Fibroblast of lung (primary cell): ENCODE data around the gene PHF8. TPM values are rescaled to one million over a fixed set of nuclear protein-coding genes. Genes with fewer than 3 reads are reported as not detected.
A peak's percentile ranks its signal among the peaks of the same experiment; 100 is the strongest.

Source experiments
- DNase-seq, 2 donors: peaks; one replicate each; pipeline versions ENCODE4 v3.0.0 to v3.0.0-alpha.2; 2010; ENCODE audit warnings: low read depth in 2 of 2
- H2AFZ ChIP-seq: 2 replicates; pipeline ENCODE4 v1.5.1; 2012; ENCODE audit warnings: low read length, control low read depth, inconsistent platforms
- H3K27ac ChIP-seq: 2 replicates; pipeline ENCODE4 v1.5.1; 2011; ENCODE audit warnings: low read length, control low read depth; ENCODE audit not compliant: insufficient read depth
- H3K27me3 ChIP-seq: 2 replicates; pipeline ENCODE4 v1.5.1; 2011; ENCODE audit warnings: mild to moderate bottlenecking, low read length; ENCODE audit not compliant: control insufficient read depth, insufficient read depth
- H3K36me3 ChIP-seq: 2 replicates; pipeline ENCODE4 v1.5.1; 2011; ENCODE audit warnings: low read length; ENCODE audit not compliant: control insufficient read depth, insufficient read depth
- H3K4me1 ChIP-seq: 2 replicates; pipeline ENCODE4 v1.5.1; 2011; ENCODE audit warnings: low read length; ENCODE audit not compliant: control insufficient read depth, insufficient read depth; ENCODE audit errors: extremely low read depth
- H3K4me2 ChIP-seq: 2 replicates; pipeline ENCODE4 v1.5.1; 2011; ENCODE audit warnings: low read length, control low read depth; ENCODE audit not compliant: insufficient read depth; ENCODE audit errors: extremely low read depth
- H3K4me3 ChIP-seq, 4 experiments: fragments of 200-600 bp in 1 of 4; sonication (generic) in 1 of 4; replicated peaks in 1 of 4; 2 replicates each; pipeline ENCODE4 v1.5.1; 2011 to 2016; ENCODE audit warnings: low read length in 4 of 4, low read depth in 3 of 4, mild to moderate bottlenecking in 3 of 4, control low read depth in 2 of 4, inconsistent platforms in 1 of 4, mixed read lengths in 1 of 4; ENCODE audit not compliant: insufficient read depth in 1 of 4; ENCODE audit errors: control extremely low read depth in 1 of 4
- H3K79me2 ChIP-seq: 2 replicates; pipeline ENCODE4 v1.5.1; 2012; ENCODE audit warnings: mild to moderate bottlenecking, low read length, inconsistent platforms; ENCODE audit not compliant: control insufficient read depth, insufficient read depth
- H3K9ac ChIP-seq: 2 replicates; pipeline ENCODE4 v1.5.1; 2011; ENCODE audit warnings: mild to moderate bottlenecking, low read length, control low read depth; ENCODE audit not compliant: insufficient read depth
- H3K9me3 ChIP-seq: 2 replicates; pipeline ENCODE4 v1.5.1; 2012; ENCODE audit warnings: low read depth, low read length; ENCODE audit not compliant: control insufficient read depth, insufficient read depth
- H4K20me1 ChIP-seq: 2 replicates; pipeline ENCODE4 v1.5.1; 2011; ENCODE audit warnings: low read length; ENCODE audit not compliant: control insufficient read depth, insufficient read depth; ENCODE audit errors: extremely low read depth
- CTCF ChIP-seq, 2 donors: IDR thresholded peaks in 1 of 2; conservative IDR thresholded peaks in 1 of 2; 1 replicate in 1 of 2; 2 replicates in 1 of 2; pipeline ENCODE4 v1.5.1; 2011 to 2012; ENCODE audit warnings: low read length in 2 of 2, control low read depth in 1 of 2, inconsistent platforms in 1 of 2, low read depth in 1 of 2, mild to moderate bottlenecking in 1 of 2
- EZH2 ChIP-seq: IDR thresholded peaks from 2 replicates; pipeline ENCODE4 v1.5.1; 2012; ENCODE audit warnings: low read length, control low read depth, mild to moderate bottlenecking; ENCODE audit errors: missing control alignments
- polyA plus RNA-seq, 2 donors: library from polyadenylated mRNA; depleted of rRNA in 1 of 2; stranded (reverse) in 1 of 2; unstranded in 1 of 2; fragments of >200 nt; gene quantifications; 2 replicates each; pipeline ENCODE4 v1.2.1, GENCODE V29; 2011 to 2012; ENCODE audit warnings: missing spikeins in 1 of 2
- total RNA-seq: library from RNA; depleted of rRNA; stranded (reverse); fragments of >200 nt; gene quantifications from 2 replicates; pipeline ENCODE4 v1.2.1, GENCODE V29; 2014

PHF8 gene
- total and polyA plus RNA-seq, 2 donors (not counting 1 experiment from before 2014, with no cell fraction given): 7.8 to 16.7 TPM

DNA sequence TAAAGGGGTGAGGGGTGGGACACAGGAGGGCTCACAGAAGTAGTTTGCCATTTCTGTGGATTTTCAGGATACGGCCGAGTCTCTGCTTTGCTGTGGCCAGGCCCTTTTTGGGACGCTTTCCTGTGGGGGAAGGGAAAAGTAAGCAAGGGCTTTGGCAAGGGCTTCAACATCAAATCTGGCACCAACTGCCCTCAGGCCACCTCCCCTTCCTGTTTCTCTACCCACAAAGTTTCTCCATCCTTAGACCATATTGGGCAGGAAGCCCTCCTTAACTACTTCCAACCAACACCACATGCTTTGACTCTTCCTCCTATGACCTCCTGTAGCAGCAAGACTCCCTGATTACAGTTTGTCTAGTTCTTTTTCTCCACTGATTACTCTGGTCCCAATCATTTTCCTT, 105.1 kb downstream of the PHF8 start:
- H3K36me3 ChIP-seq: peaks cover 2% of the 10 kb centered on the region
- H4K20me1 ChIP-seq: no peaks in the 10 kb centered on the region
- no peak for TF ChIP-seq EZH2
- TF ChIP-seq CTCF (conservative IDR thresholded peaks at IDR 0.05 in 1 of 2, IDR thresholded peaks at IDR 0.05 in 1 of 2; ENCODE audit: low read depth in 1 of 2, low read length in 2 of 2): no peak
- no peaks in the 10 kb centered on the region for H3K4me1 ChIP-seq
- no peak for DNase-seq
- no peak overlapping the region for H3K9ac ChIP-seq
- H3K27ac ChIP-seq: no peak overlapping the region
- no peak overlapping the region for H3K4me3 ChIP-seq
- H3K27me3 ChIP-seq: no peaks in the 10 kb centered on the region
- no peak overlapping the region for H2AFZ ChIP-seq
- no peak overlapping the region for H3K4me2 ChIP-seq
- no peaks in the 10 kb centered on the region for H3K79me2 ChIP-seq
- H3K9me3 ChIP-seq: no peaks in the 10 kb centered on the region

DNA sequence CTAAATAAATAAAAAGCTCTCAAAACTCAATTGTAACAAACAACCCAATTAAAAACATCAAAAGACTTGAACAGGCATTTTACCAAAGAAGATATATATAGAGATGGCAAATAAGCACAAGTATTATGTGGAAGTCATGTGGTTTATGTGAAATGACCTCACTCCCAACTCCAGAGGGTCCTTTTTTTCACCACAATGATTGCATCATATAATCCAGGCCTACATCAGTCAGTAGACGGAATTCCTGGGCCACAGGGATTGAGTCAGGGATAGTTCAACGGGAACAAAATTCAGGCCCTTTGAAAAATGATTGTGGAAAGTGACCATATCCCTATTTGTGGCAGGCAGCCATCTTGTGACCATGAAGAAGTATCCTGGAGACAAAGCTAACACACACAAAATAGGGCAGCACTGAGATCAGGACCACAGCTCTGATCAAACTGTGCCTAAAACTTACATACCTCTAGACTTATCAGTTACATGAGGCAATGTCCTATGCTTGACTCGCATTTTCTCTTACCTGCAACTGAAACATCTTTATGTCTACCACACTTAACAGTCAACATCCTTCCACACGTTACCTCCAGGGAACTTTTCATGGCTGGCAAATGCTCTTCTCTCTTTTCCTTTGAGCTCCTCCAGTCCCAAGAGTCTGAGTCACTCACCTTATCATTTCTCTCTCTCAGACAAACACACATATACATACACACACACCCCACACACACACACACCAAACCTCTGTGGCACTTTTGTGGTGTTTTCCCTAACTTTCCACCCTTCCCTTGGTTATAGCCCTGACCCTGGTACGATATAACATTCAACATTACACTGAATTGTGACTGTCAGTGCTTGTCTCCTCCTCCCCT, 113.5 kb downstream of the PHF8 start:
- Histone ChIP-seq H3K4me3 (no peak overlapping the region), H3K4me1 (no peaks in the 10 kb centered on the region), H3K4me2 (no peak overlapping the region), H3K27me3 (no peaks in the 10 kb centered on the region), H3K9me3 (no peaks in the 10 kb centered on the region), H3K79me2 (no peaks in the 10 kb centered on the region), H3K9ac (no peak overlapping the region), H4K20me1 (no peaks in the 10 kb centered on the region), H3K36me3 (no peaks in the 10 kb centered on the region), H3K27ac (no peak overlapping the region), H2AFZ (no peak overlapping the region)
- peak; percentile 68 to 74 for DNase-seq
- TF ChIP-seq EZH2 (no peak), CTCF (conservative IDR thresholded peaks at IDR 0.05 in 1 of 2, IDR thresholded peaks at IDR 0.05 in 1 of 2; ENCODE audit: low read depth in 1 of 2, low read length in 2 of 2) (no peak)

GRCh38 chrX:53926030-53926429, 118.2 kb downstream of the PHF8 start:
- Histone ChIP-seq H3K9ac (no peak overlapping the region), H4K20me1 (no peaks in the 10 kb centered on the region), H2AFZ (no peak overlapping the region), H3K27ac (no peak overlapping the region), H3K4me3 (no peak overlapping the region), H3K4me1 (no peaks in the 10 kb centered on the region), H3K36me3 (no peaks in the 10 kb centered on the region), H3K4me2 (no peak overlapping the region), H3K27me3 (no peaks in the 10 kb centered on the region), H3K79me2 (no peaks in the 10 kb centered on the region), H3K9me3 (no peaks in the 10 kb centered on the region)
- DNase-seq: no peak
- TF ChIP-seq CTCF (conservative IDR thresholded peaks at IDR 0.05 in 1 of 2, IDR thresholded peaks at IDR 0.05 in 1 of 2; ENCODE audit: low read depth in 1 of 2, low read length in 2 of 2): no peak
- TF ChIP-seq EZH2: no peak
